ENCODE data around the gene MOGAT3. TPM values are rescaled to one million over a fixed set of nuclear protein-coding genes. Genes with fewer than 3 reads are reported as not detected.

Gene MOGAT3
- total and polyA plus RNA-seq, 9 of the 15 experiments (the other 6 are each of a cell fraction or from before 2014, with no cell fraction given): 0.07 to 0.17 (median 0.13) TPM; not detected in 6

DNA sequence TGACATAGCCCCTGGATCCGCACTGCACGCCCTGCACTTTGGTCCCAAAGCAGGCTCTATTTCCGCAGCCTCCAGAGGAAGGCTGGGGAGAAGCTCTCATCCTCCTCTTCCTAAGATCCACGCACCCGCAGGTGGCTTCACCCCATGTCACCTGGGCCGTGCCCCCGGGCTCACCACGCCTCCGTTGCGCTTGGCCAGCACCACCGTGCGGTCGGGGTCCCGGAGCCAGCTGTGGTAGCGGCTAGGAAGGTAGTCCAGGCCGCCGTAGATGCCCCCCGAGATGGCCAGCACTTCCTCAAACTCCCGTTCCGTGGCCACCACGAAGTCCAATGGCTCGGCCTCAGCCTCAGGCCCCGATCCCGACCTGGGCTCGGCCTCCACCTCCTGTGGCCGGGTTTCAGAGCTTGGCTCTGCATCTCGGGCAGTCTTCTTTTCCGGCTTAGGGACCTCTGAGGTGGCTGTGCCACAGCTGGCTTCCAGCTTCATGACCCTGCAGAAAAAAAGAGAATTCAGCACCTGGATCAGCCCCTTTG lies 26.4 kb downstream of the MOGAT3 start (continued):
- TF ChIP-seq, protein P1, sequence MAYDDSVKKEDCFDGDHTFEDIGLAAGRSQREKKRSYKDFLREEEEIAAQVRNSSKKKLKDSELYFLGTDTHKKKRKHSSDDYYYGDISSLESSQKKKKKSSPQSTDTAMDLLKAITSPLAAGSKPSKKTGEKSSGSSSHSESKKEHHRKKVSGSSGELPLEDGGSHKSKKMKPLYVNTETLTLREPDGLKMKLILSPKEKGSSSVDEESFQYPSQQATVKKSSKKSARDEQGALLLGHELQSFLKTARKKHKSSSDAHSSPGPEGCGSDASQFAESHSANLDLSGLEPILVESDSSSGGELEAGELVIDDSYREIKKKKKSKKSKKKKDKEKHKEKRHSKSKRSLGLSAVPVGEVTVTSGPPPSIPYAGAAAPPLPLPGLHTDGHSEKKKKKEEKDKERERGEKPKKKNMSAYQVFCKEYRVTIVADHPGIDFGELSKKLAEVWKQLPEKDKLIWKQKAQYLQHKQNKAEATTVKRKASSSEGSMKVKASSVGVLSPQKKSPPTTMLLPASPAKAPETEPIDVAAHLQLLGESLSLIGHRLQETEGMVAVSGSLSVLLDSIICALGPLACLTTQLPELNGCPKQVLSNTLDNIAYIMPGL (CRISPR knock-in tag; IDR thresholded peaks at IDR 0.05): no peak
- TF ChIP-seq TEAD4 (IDR thresholded peaks at IDR 0.05; ENCODE audit: low read length) (0 out of 2 replicates have a peak, but pooled peaks have one; percentile 11), TEAD4 (CRISPR knock-in tag; IDR thresholded peaks at IDR 0.05; ENCODE audit: borderline replicate concordance) (no peak), CBFB (CRISPR knock-in tag; IDR thresholded peaks at IDR 0.05) (0 out of 2 replicates have a peak, but pooled peaks have one; percentile 21), MBD2 (IDR thresholded peaks at IDR 0.05; ENCODE audit: borderline replicate concordance, low read depth) (peak; percentile 22; the same call in 1 of the 2 replicates), CBX1 (IDR thresholded peaks at IDR 0.05; ENCODE audit: low read depth) (peak; percentile 65; the same call in 1 of the 2 replicates), TCFL5 (CRISPR knock-in tag; conservative IDR thresholded peaks at IDR 0.05) (no peak), ZFP30 (CRISPR knock-in tag; IDR thresholded peaks at IDR 0.05; ENCODE audit: borderline replicate concordance) (no peak), POLR2AphosphoS5 (IDR thresholded peaks at IDR 0.05; ENCODE audit: control insufficient read depth, insufficient read depth, low read depth, low read length) (peak; percentile 40; the same call in 1 of the 2 replicates), PTBP1 (IDR thresholded peaks at IDR 0.05; ENCODE audit: low read depth, low read length) (no peak), ELF4 (CRISPR knock-in tag; IDR thresholded peaks at IDR 0.05) (no peak), POLR2A (conservative IDR thresholded peaks at IDR 0.05) (peak; percentile 67), CSDE1 (IDR thresholded peaks at IDR 0.05) (no peak), KDM1A (IDR thresholded peaks at IDR 0.05) (no peak)
- TF ChIP-seq, protein P2, sequence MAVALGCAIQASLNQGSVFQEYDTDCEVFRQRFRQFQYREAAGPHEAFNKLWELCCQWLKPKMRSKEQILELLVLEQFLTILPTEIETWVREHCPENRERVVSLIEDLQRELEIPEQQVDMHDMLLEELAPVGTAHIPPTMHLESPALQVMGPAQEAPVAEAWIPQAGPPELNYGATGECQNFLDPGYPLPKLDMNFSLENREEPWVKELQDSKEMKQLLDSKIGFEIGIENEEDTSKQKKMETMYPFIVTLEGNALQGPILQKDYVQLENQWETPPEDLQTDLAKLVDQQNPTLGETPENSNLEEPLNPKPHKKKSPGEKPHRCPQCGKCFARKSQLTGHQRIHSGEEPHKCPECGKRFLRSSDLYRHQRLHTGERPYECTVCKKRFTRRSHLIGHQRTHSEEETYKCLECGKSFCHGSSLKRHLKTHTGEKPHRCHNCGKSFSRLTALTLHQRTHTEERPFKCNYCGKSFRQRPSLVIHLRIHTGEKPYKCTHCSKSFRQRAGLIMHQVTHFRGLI (CRISPR knock-in tag; IDR thresholded peaks at IDR 0.05): no peak
- TF ChIP-seq, protein P3, sequence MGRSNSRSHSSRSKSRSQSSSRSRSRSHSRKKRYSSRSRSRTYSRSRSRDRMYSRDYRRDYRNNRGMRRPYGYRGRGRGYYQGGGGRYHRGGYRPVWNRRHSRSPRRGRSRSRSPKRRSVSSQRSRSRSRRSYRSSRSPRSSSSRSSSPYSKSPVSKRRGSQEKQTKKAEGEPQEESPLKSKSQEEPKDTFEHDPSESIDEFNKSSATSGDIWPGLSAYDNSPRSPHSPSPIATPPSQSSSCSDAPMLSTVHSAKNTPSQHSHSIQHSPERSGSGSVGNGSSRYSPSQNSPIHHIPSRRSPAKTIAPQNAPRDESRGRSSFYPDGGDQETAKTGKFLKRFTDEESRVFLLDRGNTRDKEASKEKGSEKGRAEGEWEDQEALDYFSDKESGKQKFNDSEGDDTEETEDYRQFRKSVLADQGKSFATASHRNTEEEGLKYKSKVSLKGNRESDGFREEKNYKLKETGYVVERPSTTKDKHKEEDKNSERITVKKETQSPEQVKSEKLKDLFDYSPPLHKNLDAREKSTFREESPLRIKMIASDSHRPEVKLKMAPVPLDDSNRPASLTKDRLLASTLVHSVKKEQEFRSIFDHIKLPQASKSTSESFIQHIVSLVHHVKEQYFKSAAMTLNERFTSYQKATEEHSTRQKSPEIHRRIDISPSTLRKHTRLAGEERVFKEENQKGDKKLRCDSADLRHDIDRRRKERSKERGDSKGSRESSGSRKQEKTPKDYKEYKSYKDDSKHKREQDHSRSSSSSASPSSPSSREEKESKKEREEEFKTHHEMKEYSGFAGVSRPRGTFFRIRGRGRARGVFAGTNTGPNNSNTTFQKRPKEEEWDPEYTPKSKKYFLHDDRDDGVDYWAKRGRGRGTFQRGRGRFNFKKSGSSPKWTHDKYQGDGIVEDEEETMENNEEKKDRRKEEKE (IDR thresholded peaks at IDR 0.05; ENCODE audit: borderline replicate concordance in 1 of 2, control insufficient read depth in 1 of 2, low read depth in 2 of 2, low read length in 1 of 2): 0 out of 4 replicates have a peak, but pooled peaks of 1 of the 2 experiments have one; percentile 21
- TF ChIP-seq, protein P4, sequence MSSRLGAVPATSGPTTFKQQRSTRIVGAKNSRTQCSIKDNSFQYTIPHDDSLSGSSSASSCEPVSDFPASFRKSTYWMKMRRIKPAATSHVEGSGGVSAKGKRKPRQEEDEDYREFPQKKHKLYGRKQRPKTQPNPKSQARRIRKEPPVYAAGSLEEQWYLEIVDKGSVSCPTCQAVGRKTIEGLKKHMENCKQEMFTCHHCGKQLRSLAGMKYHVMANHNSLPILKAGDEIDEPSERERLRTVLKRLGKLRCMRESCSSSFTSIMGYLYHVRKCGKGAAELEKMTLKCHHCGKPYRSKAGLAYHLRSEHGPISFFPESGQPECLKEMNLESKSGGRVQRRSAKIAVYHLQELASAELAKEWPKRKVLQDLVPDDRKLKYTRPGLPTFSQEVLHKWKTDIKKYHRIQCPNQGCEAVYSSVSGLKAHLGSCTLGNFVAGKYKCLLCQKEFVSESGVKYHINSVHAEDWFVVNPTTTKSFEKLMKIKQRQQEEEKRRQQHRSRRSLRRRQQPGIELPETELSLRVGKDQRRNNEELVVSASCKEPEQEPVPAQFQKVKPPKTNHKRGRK (tag; IDR thresholded peaks at IDR 0.05): no peak

Measured in K562 (cell line).